Activated T-cell treated with anti-CD3 and anti-CD28 coated beads, Interleukin-2, amount 50 U/mL, for 48 hours (primary cell): ENCODE measurements around the gene CYP4F3.
"Not testable (repeated sequence)": the region's sequence is repeated elsewhere in the genome, so short reads cannot be mapped to it uniquely, and the experiment has no call there.

Experiments used
- DNase-seq, 2 experiments: peaks; one replicate each; pipeline ENCODE4 v3.0.0-alpha.2; 2020

The CYP4F3 gene

DNA sequence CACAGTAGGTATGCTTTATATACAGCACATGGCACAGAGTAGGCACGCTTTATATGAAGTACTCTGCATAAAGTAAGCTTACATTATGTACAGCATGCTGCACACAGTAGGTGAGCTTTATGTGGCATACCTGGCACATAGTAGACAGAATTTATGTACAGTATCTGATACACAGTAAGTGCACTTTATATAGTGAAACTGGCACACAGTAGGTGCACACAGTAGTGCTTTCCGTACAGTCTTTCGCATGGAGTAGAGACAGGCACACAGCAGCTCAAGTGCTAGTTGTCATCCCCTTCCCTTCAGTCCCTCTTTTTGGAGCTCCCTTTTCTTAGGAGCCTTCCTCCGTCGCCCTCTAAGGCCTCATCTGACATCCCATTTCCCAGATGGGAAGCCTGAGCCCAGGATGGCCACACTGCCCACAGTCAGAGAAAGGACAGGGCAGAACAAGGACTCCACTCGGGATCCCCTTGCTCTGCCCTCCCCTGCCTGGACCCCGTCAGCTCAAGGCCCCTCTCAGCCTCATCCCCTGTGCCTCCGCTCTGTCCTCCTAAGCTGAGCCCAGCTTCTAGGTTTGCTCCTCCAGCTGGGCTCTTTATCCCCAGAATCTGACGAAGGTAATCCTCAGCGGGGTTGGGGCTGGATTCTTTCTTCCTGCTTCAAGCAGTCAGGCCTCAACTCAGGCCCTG lies 31.3 kb downstream of the CYP4F3 start:
- no peak for DNase-seq

DNA sequence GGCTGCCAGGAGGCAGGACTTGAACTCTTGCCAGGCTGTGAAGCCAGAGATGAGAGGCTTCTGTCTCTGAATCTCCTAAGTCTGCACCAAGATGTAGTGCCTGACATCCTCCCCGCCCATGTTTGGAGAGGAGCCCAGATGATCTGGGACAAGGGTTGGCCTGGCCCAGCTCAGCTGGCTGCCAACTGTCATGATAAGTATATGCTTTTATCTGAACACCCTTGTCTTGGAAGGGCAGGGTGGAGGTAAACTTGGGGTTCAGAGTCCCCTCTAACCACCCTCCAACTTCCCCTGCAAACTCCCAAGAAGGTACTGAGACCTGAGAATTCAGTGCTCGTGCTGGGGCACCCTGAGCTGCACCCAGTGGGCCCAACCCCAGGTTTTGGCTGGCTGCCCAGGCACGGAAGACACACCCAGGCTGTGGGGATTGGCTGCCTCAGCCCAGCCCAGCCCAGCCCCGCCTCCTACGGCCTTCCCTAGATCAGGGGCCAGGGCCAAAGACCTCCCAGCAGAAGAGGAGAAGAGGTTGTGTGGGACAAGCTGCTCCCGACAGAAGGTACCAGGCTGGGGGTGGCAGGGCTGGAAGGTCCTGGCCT lies 32.0 kb downstream of the CYP4F3 start, which contains the start of gene CYP4F12:
TSS of gene CYP4F12 (plus strand) at position 508 of the 596 bp plus-strand sequence. CDS start 443 bp downstream, outside the sequence.
- DNase-seq, result no peak

DNA sequence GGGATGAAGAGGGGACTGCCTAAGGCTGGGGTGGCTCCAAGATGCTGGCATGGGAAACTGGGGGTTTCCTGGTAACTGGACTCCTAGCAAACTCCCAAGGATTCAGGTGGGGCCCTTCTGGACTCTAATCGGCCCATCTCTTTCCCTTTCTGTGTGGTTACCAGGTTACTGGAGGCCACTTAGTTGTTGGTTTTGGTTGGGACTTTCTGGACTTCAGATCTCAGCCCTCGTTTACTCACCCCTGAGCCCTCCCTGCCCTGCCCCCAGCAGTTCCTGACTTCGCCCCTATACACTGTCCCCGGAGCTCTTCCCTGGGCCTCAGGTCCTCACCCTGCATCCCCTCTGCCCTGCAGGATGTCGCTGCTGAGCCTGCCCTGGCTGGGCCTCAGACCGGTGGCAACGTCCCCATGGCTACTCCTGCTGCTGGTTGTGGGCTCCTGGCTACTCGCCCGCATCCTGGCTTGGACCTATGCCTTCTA lies 32.5 kb downstream of the CYP4F3 start:
- DNase-seq, result no peak

DNA sequence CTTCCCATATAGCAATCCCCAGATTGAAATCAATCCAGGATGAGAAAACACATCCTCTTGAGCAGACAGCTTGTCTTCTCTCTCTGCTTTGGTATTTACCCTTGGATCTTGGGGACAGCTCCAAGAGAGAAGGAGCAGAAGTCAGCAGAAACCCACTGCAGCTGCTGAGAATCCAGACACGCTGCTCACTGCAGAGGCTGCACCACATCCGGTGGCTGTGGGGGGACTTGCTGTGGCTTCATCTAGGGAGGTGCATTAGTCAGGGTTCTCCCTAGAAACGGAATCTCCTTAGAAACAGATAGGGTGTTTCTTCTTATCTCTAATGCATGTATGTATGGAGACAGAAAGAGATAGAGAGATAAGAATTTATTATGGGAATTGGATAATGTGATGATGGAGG lies 34.9 kb downstream of the CYP4F3 start:
- no peak for DNase-seq

DNA sequence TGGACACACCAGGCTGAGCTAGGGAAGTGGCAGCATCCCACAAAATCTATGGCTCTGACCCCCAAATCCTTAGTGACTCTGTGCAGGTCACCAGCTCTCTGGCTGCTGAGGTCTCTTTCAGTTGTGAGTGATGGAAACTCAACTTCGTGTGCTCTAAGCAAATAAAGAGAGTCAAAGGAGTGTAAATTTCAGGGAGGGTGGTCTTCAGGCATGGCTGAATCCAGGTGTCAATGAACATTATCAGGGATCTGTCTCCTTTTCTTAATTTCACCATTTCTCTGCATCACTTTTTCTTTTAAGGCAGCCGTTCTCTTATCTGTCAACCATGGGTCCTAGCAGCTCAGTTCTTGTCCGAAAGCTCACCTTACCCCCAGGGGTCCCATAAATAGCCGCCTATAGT lies 38.4 kb downstream of the CYP4F3 start:
- no peak for DNase-seq

DNA sequence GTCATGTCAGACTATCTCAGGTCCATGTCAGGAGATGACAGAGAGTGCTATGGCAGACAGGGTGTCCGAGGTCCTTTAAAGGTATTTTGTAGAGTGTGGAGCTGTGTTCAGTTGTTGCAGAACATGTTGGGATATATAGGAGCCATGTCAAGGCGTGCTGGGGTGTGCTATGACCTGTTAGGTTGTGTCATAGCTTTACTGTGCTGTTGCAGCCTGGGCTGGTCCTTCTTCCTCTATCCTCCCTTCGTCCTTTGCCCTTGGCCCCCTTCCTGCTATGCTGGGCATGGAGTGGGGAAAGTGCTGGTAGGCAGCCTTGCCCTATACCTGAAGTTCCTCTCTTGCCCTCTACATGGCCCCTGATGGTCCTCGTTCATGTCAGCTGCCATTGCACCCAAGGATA lies 39.2 kb downstream of the CYP4F3 start:
- not testable (repeated sequence) for DNase-seq

DNA sequence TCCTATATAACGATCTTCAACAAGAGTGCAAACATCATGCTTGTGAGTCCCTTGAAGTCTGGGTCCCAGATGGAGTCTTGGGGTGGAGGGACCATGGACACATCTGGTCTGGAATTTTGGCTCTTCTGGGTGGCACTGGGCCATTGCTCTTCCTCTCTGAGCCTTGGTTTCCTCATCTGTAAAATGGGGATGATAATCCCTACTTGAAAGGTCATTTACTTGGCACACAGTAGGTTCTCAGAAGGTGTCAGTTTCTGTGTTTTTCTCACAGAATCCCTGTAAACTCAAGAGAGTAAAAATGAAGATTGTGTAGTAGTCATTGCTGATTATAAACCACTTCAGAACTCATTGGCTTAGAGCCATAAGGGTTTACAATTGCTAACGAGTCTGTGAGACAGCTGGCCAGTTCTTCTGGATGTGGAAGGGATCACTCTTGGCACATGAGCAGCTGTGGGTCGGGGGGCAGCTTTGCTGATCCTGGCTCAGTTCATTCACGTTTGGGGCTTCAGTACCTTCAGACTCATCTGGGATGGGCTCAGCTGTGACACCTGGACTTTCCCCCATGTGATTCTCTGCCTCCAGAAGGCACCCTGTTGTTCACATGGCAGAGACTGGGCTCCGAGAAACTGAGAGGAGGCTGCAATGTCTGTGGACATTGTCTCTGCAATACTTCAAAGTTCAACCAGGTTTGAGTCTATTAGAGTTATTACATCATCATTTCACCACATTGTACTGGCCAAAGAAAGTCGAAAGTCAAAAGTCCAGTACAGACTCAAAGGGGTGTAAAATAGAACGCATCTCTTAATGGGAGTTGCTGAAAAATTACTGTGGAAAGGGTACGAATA lies 40.0 kb downstream of the CYP4F3 start:
- no peak for DNase-seq

DNA sequence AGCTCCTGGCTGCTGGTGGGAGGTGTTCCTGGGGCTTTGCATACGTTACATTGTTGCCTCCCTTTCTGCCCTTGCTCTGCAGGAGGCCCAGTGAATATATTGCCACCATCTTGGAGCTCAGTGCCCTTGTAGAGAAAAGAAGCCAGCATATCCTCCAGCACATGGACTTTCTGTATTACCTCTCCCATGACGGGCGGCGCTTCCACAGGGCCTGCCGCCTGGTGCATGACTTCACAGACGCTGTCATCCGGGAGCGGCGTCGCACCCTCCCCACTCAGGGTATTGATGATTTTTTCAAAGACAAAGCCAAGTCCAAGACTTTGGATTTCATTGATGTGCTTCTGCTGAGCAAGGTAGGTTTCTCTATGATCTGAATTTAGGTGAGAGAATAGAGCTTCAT lies 42.7 kb downstream of the CYP4F3 start:
- no peak for DNase-seq

DNA sequence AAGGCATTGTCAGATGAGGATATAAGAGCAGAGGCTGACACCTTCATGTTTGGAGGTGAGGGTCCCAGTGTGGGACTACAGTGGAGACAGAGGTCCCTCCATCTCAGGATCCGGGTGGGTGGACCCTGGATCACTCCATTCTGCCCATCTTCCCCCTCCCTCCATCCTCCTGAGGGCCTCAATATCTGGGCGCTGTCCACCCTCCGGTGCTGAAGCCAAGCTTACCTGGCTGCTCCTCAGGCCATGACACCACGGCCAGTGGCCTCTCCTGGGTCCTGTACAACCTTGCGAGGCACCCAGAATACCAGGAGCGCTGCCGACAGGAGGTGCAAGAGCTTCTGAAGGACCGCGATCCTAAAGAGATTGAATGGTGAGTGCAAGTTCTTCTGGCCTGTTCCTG lies 44.1 kb downstream of the CYP4F3 start:
- no peak for DNase-seq

DNA sequence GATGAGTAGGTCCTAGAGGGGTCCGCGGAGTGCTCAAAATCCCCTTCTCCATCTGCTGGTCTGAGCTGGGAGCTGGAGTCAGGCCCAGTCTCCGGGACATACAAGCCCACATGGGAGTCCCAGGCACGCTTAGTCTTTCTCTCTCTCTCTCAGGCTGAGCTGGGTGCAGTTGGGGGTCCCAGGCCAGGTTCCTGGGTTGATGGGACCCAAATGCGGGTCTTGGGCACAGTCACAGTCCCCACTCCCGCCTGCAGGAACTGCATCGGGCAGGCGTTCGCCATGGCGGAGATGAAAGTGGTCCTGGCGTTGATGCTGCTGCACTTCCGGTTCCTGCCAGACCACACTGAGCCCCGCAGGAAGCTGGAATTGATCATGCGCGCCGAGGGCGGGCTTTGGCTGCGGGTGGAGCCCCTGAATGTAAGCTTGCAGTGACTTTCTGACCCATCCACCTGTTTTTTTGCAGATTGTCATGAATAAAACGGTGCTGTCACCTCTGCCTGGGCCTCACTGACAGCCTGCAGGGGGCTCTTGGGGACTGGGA lies 56.0 kb downstream of the CYP4F3 start:
- DNase-seq, result no peak

DNA sequence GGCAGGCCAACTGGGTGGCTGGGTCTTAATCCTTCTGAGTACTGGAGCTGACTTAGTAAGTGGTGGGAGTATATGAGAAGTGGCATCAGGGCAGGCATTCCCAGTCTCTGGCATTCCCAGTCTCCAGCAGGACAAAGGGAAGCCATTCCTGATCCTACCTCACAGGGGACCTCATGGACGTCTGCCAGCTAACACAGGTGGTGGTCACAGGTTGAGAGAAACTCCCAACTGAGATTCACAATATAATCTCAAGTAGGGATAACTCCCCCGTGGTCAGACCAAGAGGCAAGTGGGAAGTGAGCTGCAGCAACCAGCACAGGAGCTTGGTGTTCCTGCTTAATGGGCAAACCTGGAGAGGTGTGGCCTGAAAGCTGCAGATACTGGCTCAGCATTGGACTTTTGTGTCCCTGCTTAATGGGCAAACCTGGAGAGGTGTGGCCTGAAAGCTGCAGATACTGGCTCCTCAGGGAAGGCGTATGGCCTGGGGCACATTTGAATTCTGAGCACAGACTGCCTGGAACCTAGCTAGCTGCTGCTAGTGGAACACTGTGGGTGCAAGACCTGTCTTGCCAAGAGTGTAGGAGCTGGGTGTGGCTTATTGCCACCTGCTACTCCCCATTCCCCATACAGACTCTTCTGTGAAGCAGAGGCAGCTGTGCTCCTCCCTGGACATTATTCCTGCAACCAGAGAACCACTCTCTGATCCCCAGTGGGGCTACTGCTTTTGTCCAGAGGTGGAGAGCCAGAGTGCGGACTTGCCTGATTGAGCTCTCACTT lies 61.2 kb downstream of the CYP4F3 start:
- DNase-seq, result no peak

DNA sequence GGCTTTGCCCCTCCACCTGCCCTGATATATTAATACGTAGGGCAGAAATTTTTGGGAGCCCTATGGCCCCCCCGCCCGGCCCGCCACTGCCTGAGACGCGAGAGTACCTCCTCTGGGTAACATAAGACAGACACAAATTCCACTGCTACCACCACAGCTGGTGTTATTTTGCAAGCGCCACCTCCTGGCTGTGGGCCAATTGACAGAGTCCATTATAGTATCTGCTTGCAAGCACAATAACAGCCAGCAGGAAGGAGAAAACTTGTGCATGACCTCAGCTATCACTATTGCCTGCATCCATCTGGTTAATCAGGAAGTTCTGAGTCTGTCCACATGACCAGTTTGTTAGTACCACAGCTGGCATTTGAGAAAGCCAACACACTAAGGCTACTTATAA lies 61.8 kb downstream of the CYP4F3 start:
- DNase-seq, result peak; percentile 27 to 28
